PC-9 (cell line): ENCODE measurements around the gene CPEB2. TPM values are rescaled to one million over a fixed set of nuclear protein-coding genes. Genes with fewer than 3 reads are reported as not detected.

Source experiments
- BruUV-seq: library from RNA; stranded (reverse); fragments of 400-500 nt; replicated peaks from 2 replicates; lab custom pipeline; 2021; lab: Mats Ljungman, UMichigan
- CTCF ChIA-PET: fragments of 300-600 bp; sonication (Branson Sonifier 250); formaldehyde crosslinking; loops from one replicate; lab custom pipeline; 2022; ENCODE audit warnings: antibody characterized with exemption; lab: Charles Lee
- POLR2A ChIA-PET: fragments of 300-600 bp; sonication (Branson Sonifier 250); formaldehyde crosslinking; loops from one replicate; lab custom pipeline; 2022; ENCODE audit warnings: antibody characterized with exemption; ENCODE audit not compliant: unreplicated experiment; lab: Charles Lee
- DNase-seq, 2 experiments: peaks; one replicate each; pipeline versions ENCODE4 v3.0.0 to v3.0.0-alpha.2; 2015 to 2022; ENCODE audit warnings: mixed read lengths in 1 of 2
- H2AFZ ChIP-seq: fragments of 200-600 bp; sonication (generic); 2 replicates; pipeline ENCODE4 v1.8.1; 2017; ENCODE audit warnings: antibody characterized with exemption
- H3F3A ChIP-seq: fragments of 200-600 bp; sonication (generic); 2 replicates; pipeline ENCODE4 v1.8.1; 2017; ENCODE audit warnings: antibody characterized with exemption, mild to moderate bottlenecking, low read depth; ENCODE audit not compliant: insufficient read depth
- H3K27ac ChIP-seq: fragments of 200-600 bp; sonication (generic); 2 replicates; pipeline ENCODE4 v1.6.1; 2016; ENCODE audit warnings: mixed run types
- H3K27me3 ChIP-seq: fragments of 200-600 bp; sonication (generic); 2 replicates; pipeline ENCODE4 v1.6.1; 2016; ENCODE audit warnings: low read depth, mixed run types; ENCODE audit not compliant: insufficient read depth
- H3K36me3 ChIP-seq: fragments of 200-600 bp; sonication (generic); 2 replicates; pipeline ENCODE4 v1.6.1; 2016; ENCODE audit warnings: low read depth, mixed run types
- H3K4me1 ChIP-seq: fragments of 200-600 bp; sonication (generic); replicated peaks from 2 replicates; pipeline ENCODE4 v1.6.1; 2016; ENCODE audit warnings: mixed run types; ENCODE audit not compliant: insufficient read depth
- H3K4me2 ChIP-seq: fragments of 200-600 bp; sonication (generic); 2 replicates; pipeline ENCODE4 v1.6.1; 2017; ENCODE audit warnings: mixed run types
- H3K4me3 ChIP-seq: fragments of 200-600 bp; sonication (generic); 2 replicates; pipeline ENCODE4 v1.6.1; 2016; ENCODE audit warnings: mixed run types
- H3K79me2 ChIP-seq: fragments of 200-600 bp; sonication (generic); 2 replicates; pipeline ENCODE4 v1.6.1; 2017; ENCODE audit warnings: low read depth, mixed run types
- H3K9me2 ChIP-seq: fragments of 200-600 bp; sonication (generic); 2 replicates; pipeline ENCODE4 v1.8.1; 2017; ENCODE audit warnings: mild to moderate bottlenecking; ENCODE audit not compliant: insufficient read depth
- H3K9me3 ChIP-seq: fragments of 200-600 bp; sonication (generic); 2 replicates; pipeline ENCODE4 v1.8.1; 2016; ENCODE audit warnings: low read depth; ENCODE audit not compliant: insufficient read depth
- H4K20me1 ChIP-seq: fragments of 200-600 bp; sonication (generic); 2 replicates; pipeline ENCODE4 v1.8.1; 2017; ENCODE audit not compliant: insufficient read depth
- CTCF ChIP-seq: fragments of 200-600 bp; sonication (generic); conservative IDR thresholded peaks from 2 replicates; pipeline ENCODE4 v1.6.1; 2017; ENCODE audit warnings: mixed run types, antibody characterized with exemption, mild to moderate bottlenecking, moderate library complexity
- EZH2 ChIP-seq: fragments of 200-600 bp; sonication (generic); IDR thresholded peaks from 2 replicates; pipeline ENCODE4 v1.8.0; 2017; ENCODE audit warnings: antibody characterized with exemption, low read depth
- intact Hi-C: fragments of 100-400 bp; cut with micrococcal nuclease; formaldehyde crosslinking; loops from one replicate; pipeline ENCODE4 v1.10.0; 2022; ENCODE audit not compliant: unreplicated experiment
- total RNA-seq: library from RNA; stranded (reverse); gene quantifications from 2 replicates; pipeline ENCODE4 v1.2.3, GENCODE V29; 2021

CPEB2 gene
- total RNA-seq, 1 experiment from 2014 or later, result 9.4 TPM

GRCh38 chr4:15075875-15076274 is 73.6 kb downstream of the CPEB2 start:
- intact Hi-C loops, result no loop called here
- H3K36me3 ChIP-seq, result no peaks in the 10 kb centered on the region
- no TSS peak for BruUV-seq

GRCh38 chr4:15077969-15078368 is 75.7 kb downstream of the CPEB2 start:
- no peak for DNase-seq
- Histone ChIP-seq H3K27me3 (no peaks in the 10 kb centered on the region), H4K20me1 (no peaks in the 10 kb centered on the region), H3K4me3 (no peak overlapping the region), H3K9me2 (no peaks in the 10 kb centered on the region), H3F3A (no peaks in the 10 kb centered on the region), H3K27ac (no peak overlapping the region), H3K79me2 (no peaks in the 10 kb centered on the region), H3K4me2 (no peak overlapping the region), H3K4me1 (no peaks in the 10 kb centered on the region), H3K36me3 (no peaks in the 10 kb centered on the region), H3K9me3 (no peaks in the 10 kb centered on the region), H2AFZ (no peak overlapping the region)
- intact Hi-C loops, result no loop called here
- ChIA-PET CTCF (no interaction called here), POLR2A (no interaction called here)
- no TSS peak for BruUV-seq
- TF ChIP-seq CTCF (no peak), EZH2 (no peak)

More at GRCh38 chr4:15075875-15076274, 73.6 kb downstream of the CPEB2 start:
- no peaks in the 10 kb centered on the region for H3F3A ChIP-seq
- H3K9me3 ChIP-seq, result no peaks in the 10 kb centered on the region
- H3K79me2 ChIP-seq, result no peaks in the 10 kb centered on the region
- H3K4me1 ChIP-seq, result no peaks in the 10 kb centered on the region
- TF ChIP-seq CTCF (no peak), EZH2 (no peak)
- no peak overlapping the region for H2AFZ ChIP-seq
- H3K4me2 ChIP-seq, result no peak overlapping the region
- no peak for DNase-seq
- no peak overlapping the region for H3K27ac ChIP-seq
- no peaks in the 10 kb centered on the region for H3K9me2 ChIP-seq
- H3K27me3 ChIP-seq, result no peaks in the 10 kb centered on the region
- H4K20me1 ChIP-seq, result no peaks in the 10 kb centered on the region
- CTCF ChIA-PET, result no interaction called here
- no peak overlapping the region for H3K4me3 ChIP-seq
- POLR2A ChIA-PET, result no interaction called here

DNA sequence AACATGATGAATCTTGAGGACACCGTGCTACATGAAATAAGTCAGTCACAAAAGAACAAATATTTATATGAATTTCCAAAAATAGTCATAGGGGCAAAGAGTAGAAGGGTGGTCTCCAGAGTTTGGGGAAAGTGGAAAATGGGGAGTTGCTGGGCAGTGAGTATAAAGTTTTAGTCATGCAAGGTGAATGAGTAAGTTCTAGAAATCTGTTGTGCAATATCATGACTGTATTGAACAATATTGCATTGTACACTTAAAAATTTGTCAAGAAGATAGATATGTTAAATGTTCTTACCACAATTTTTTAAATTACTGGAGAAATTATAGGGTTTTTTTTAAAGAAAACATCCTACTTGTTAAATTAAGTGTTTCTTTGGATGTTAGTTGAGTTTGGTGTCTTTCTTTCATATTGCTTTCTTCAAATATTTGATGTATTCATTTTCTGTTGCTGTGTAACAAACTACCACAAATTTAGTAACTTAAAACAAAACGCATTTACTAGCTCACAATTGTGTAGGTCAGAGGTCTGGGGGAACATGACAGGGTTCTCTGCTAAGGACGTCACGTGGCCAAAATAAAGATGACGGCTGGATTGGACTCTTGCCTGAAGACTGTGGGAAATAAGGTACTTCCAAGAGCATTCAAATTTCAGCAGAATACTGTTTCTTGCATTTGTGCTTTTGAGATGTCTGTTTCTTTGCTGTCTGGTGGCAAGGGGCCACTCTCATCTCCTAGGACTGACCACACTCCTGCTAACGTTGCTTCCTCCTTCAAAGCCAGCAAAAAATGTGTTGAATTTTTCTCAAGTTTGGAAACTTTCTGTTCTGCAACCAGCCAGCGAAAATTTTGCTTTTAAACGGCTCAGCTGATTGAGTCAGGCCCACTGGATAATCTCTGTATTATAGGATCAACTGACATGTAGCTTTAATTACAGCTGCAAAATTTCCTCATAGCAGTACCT is 76.7 kb downstream of the CPEB2 start:
- CTCF ChIA-PET, result no interaction called here
- Histone ChIP-seq H3K27ac (no peak overlapping the region), H3F3A (no peaks in the 10 kb centered on the region), H3K4me3 (no peak overlapping the region), H3K79me2 (no peaks in the 10 kb centered on the region), H2AFZ (no peak overlapping the region), H3K9me2 (no peaks in the 10 kb centered on the region), H4K20me1 (no peaks in the 10 kb centered on the region), H3K36me3 (no peaks in the 10 kb centered on the region), H3K9me3 (no peaks in the 10 kb centered on the region), H3K27me3 (no peaks in the 10 kb centered on the region), H3K4me1 (no peaks in the 10 kb centered on the region), H3K4me2 (no peak overlapping the region)
- intact Hi-C loops, result no loop called here
- POLR2A ChIA-PET, result interaction anchor here (0.5 kb wide), 1 partner anchor 28 kb away, joined by 7 read pairs; no protein-coding TSS in a partner anchor
- DNase-seq, result no peak
- BruUV-seq, result no TSS peak
- TF ChIP-seq EZH2 (no peak), CTCF (no peak)
